ENCODE measurements around the gene RNU1-3. TPM values are rescaled to one million over a fixed set of nuclear protein-coding genes. Genes with fewer than 3 reads are reported as not detected.
A peak's percentile ranks its signal among the peaks of the same experiment; 100 is the strongest.
"Not testable (repeated sequence)": the region's sequence is repeated elsewhere in the genome, so short reads cannot be mapped to it uniquely, and the experiment has no call there.

Gene RNU1-3
- total and polyA plus RNA-seq, 2 donors (not counting 1 experiment from before 2014, with no cell fraction given) = 4,377 TPM; not detected in 1

DNA sequence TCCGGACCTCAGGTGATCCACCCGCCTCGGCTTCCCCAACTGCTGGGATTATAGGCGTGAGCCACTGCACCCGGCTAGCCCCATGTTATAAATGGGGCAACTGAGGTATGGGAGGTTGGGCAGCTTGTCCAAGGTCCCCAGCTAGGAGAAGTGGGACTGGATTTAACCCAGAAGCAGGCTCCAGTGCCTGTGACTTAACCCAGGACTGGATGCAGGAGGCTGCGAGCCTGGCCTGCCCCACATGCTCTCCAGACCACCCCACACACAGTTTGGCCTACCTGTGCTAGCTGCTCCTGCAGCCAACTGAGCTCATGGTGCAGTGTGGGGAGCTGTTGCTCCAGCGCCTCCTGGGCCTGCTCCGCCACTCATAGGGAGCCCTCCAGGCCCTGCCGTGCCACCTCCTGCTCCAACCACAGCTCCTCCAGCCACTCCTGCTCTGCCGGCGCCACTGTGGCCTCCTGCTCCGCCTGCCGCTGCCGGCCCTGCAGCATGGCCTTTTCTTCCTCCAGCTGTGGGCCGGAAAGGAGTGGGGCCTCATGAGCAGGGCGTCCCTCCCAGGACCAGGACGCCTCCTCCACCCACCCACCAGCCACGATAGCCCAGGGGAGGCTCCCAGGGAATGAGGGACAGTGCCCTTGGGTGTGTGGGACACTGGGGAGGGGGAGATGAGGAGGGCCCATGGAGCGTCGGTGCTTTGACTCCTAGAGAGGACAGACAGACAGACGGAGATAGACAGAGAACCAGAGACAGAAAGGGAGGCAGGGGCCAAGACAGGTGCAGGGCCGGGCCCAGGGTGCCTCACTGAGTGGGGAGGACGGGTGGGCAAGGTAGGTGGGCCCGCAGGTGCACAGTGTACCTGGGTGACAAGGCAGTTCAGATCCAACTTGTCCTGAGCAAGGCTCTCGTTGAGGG lies 41.0 kb downstream of the RNU1-3 start:
- peak; percentile 44 for DNase-seq
- ATAC-seq (ENCODE audit: low read depth) = no peak
- H3K4me1 ChIP-seq (ENCODE audit: control insufficient read depth in 2 of 2, insufficient read depth in 2 of 2, low read length in 2 of 2) = no peaks in the 10 kb centered on the region
- intact Hi-C loops (cut with micrococcal nuclease) = no loop called here
- WGBS (ENCODE audit: insufficient coverage) = 95% methylated on average over 24 of the region's 25 CpGs
- Mint-ChIP-seq H3K4me3 (no peak overlapping the region), H3K4me1 (no peaks in the 10 kb centered on the region), H3K27ac (no peak overlapping the region), H3K27me3 (no peaks in the 10 kb centered on the region), H3K9me3 (ENCODE audit: insufficient read depth) (no peaks in the 10 kb centered on the region)
- ChIA-PET CTCF (interaction anchor here (0.8 to 2.2 kb wide), 12 partner anchors 10 to 335 kb away, joined by 3 to 14 read pairs (median 4); no protein-coding TSS in a partner anchor), POLR2A (interaction anchor here (0.5 kb wide), 2 partner anchors 8 to 9 kb away, joined by 3 to 5 read pairs; no protein-coding TSS in a partner anchor)
- H3K36me3 ChIP-seq (replicated peaks in 1 of 2; ENCODE audit: control extremely low read depth in 1 of 2, control insufficient read depth in 1 of 2, extremely low read depth in 1 of 2, insufficient read depth in 2 of 2, low read length in 1 of 2) = peaks cover 0 to 79% of the 10 kb centered on the region in 2 experiments
- peaks cover 6% of the 10 kb centered on the region for H4K20me1 ChIP-seq (ENCODE audit: control insufficient read depth, insufficient read depth, low read length, poor library complexity, severe bottlenecking)
- H3K9me3 ChIP-seq (ENCODE audit: control extremely low read depth in 1 of 3, control insufficient read depth in 2 of 3, insufficient read depth in 1 of 3, low read length in 2 of 3) = no peaks in the 10 kb centered on the region
- H3K27ac ChIP-seq (ENCODE audit: low read length in 2 of 2) = no peak overlapping the region
- no peak overlapping the region for H2AFZ ChIP-seq (ENCODE audit: insufficient read depth, low read depth, low read length, poor library complexity, severe bottlenecking)
- H3K9ac ChIP-seq (ENCODE audit: low read length) = no peak overlapping the region
- H3K4me2 ChIP-seq (replicated peaks; ENCODE audit: low read depth, low read length, poor library complexity, severe bottlenecking) = no peak overlapping the region
- no peaks in the 10 kb centered on the region for H3K27me3 ChIP-seq (replicated peaks in 1 of 4; ENCODE audit: control extremely low read depth in 1 of 4, control insufficient read depth in 3 of 4, insufficient read depth in 4 of 4, low read length in 3 of 4)
- H3K4me3 ChIP-seq (ENCODE audit: control extremely low read depth in 1 of 5, extremely low read depth in 1 of 5, insufficient read depth in 1 of 5, low read depth in 2 of 5, low read length in 4 of 5) = no peak overlapping the region
- no peak for TF ChIP-seq EZH2 (IDR thresholded peaks at IDR 0.05; ENCODE audit: borderline replicate concordance, insufficient read depth, low read depth, low read length, poor library complexity, severe bottlenecking)
- TF ChIP-seq, protein P1, sequence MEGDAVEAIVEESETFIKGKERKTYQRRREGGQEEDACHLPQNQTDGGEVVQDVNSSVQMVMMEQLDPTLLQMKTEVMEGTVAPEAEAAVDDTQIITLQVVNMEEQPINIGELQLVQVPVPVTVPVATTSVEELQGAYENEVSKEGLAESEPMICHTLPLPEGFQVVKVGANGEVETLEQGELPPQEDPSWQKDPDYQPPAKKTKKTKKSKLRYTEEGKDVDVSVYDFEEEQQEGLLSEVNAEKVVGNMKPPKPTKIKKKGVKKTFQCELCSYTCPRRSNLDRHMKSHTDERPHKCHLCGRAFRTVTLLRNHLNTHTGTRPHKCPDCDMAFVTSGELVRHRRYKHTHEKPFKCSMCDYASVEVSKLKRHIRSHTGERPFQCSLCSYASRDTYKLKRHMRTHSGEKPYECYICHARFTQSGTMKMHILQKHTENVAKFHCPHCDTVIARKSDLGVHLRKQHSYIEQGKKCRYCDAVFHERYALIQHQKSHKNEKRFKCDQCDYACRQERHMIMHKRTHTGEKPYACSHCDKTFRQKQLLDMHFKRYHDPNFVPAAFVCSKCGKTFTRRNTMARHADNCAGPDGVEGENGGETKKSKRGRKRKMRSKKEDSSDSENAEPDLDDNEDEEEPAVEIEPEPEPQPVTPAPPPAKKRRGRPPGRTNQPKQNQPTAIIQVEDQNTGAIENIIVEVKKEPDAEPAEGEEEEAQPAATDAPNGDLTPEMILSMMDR (IDR thresholded peaks at IDR 0.05) = no peak
- H3K79me2 ChIP-seq (ENCODE audit: control insufficient read depth, insufficient read depth, low read length) = peaks cover 8% of the 10 kb centered on the region

DNA sequence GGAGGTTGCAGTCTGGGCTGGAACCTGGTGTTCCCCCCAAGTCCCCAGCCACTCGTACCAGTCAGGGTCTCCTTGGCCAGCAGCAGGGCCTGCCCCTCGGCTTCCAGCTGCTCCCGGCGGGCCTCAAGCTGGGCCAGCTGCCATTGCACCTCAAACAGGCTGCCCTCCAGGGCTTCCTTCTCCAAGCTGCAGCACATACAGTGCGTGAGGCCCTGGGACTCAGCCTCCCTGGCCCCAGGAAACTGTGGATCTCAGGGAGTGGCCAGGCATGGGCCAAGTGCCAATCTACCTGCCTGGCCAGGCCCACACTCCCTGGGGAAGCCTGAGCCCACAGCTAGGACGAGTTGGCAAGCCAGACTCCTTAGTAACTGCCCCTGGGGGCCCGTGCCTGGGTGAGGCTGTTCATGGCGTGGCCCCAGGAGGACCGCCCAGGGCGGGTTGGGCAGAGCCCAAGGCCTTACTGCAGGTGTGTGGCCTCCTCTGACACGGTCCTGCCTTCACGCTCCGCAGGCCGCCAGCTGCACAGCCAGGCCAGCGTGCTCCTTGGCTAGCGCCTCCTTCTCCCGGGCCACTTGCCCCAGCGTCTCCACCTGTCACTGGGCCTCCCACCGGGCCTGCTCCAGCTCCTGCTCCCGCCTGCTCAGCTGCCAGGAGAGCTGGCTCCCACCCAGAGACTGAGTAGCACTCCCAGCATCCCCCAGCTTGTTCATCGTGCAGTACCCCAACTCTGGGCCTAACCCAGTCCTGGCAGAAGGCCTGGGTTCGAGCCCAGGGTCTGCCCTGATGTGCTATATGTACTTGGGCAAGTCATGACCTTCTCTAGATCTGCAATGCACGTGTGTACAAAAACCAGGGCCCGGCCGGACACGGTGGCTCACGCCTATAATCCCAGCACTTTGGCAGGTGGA lies 42.7 kb downstream of the RNU1-3 start:
- DNase-seq = peak; percentile 48
- H3K4me2 ChIP-seq (replicated peaks; ENCODE audit: low read depth, low read length, poor library complexity, severe bottlenecking); H3K4me1 ChIP-seq (ENCODE audit: control insufficient read depth in 2 of 2, insufficient read depth in 2 of 2, low read length in 2 of 2); H3K9me3 ChIP-seq (ENCODE audit: control extremely low read depth in 1 of 3, control insufficient read depth in 2 of 3, insufficient read depth in 1 of 3, low read length in 2 of 3); H3K9me3 Mint-ChIP-seq (ENCODE audit: insufficient read depth); H3K27ac Mint-ChIP-seq; H3K27me3 ChIP-seq (replicated peaks in 1 of 4; ENCODE audit: control extremely low read depth in 1 of 4, control insufficient read depth in 3 of 4, insufficient read depth in 4 of 4, low read length in 3 of 4); H3K9ac ChIP-seq (ENCODE audit: low read length); H3K27me3 Mint-ChIP-seq; H3K79me2 ChIP-seq (ENCODE audit: control insufficient read depth, insufficient read depth, low read length); intact Hi-C loops (cut with micrococcal nuclease); H3K4me3 Mint-ChIP-seq; H2AFZ ChIP-seq (ENCODE audit: insufficient read depth, low read depth, low read length, poor library complexity, severe bottlenecking); H4K20me1 ChIP-seq (ENCODE audit: control insufficient read depth, insufficient read depth, low read length, poor library complexity, severe bottlenecking); H3K4me3 ChIP-seq (ENCODE audit: control extremely low read depth in 1 of 5, extremely low read depth in 1 of 5, insufficient read depth in 1 of 5, low read depth in 2 of 5, low read length in 4 of 5); H3K4me1 Mint-ChIP-seq; H3K27ac ChIP-seq (ENCODE audit: low read length in 2 of 2); POLR2A ChIA-PET; ATAC-seq (ENCODE audit: low read depth): not testable (repeated sequence)
- peaks cover 0 to 71% of the 10 kb centered on the region in 2 experiments for H3K36me3 ChIP-seq (replicated peaks in 1 of 2; ENCODE audit: control extremely low read depth in 1 of 2, control insufficient read depth in 1 of 2, extremely low read depth in 1 of 2, insufficient read depth in 2 of 2, low read length in 1 of 2)
- CTCF ChIA-PET = interaction anchor here (0.6 to 2.2 kb wide), 10 partner anchors 9 to 337 kb away, joined by 3 to 14 read pairs (median 3); no protein-coding TSS in a partner anchor
- WGBS (ENCODE audit: insufficient coverage) = 79% methylated on average over 27 of the region's 27 CpGs

DNA sequence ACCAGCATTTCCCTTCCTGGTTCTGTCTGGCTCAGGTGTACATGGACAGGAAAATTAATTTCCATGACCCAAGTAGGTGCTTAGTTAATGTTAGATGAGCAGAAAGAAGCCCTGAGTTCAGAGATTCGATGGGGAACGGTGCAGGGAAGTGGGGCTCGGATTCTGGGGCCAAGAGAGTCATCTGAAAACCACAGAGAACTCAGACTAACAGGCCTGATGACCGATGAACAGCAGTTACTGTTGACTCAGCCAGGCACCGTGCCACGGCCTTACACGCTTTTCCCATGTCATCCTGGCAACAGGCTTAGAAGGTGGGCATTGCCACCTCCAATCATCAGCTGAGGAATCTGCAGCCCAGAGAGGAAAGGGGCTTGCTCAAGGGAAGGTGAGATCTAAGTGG lies 43.4 kb downstream of the RNU1-3 start:
- H3K79me2 ChIP-seq (ENCODE audit: control insufficient read depth, insufficient read depth, low read length); H3K9me3 Mint-ChIP-seq (ENCODE audit: insufficient read depth); H2AFZ ChIP-seq (ENCODE audit: insufficient read depth, low read depth, low read length, poor library complexity, severe bottlenecking); H3K4me2 ChIP-seq (replicated peaks; ENCODE audit: low read depth, low read length, poor library complexity, severe bottlenecking); H3K4me1 ChIP-seq (ENCODE audit: control insufficient read depth in 2 of 2, insufficient read depth in 2 of 2, low read length in 2 of 2); H3K27ac ChIP-seq (ENCODE audit: low read length in 2 of 2); H3K9me3 ChIP-seq (ENCODE audit: control extremely low read depth in 1 of 3, control insufficient read depth in 2 of 3, insufficient read depth in 1 of 3, low read length in 2 of 3); H3K4me3 ChIP-seq (ENCODE audit: control extremely low read depth in 1 of 5, extremely low read depth in 1 of 5, insufficient read depth in 1 of 5, low read depth in 2 of 5, low read length in 4 of 5); intact Hi-C loops (cut with micrococcal nuclease); H3K27me3 ChIP-seq (replicated peaks in 1 of 4; ENCODE audit: control extremely low read depth in 1 of 4, control insufficient read depth in 3 of 4, insufficient read depth in 4 of 4, low read length in 3 of 4); H3K4me1 Mint-ChIP-seq; H3K9ac ChIP-seq (ENCODE audit: low read length); H3K4me3 Mint-ChIP-seq; H3K27me3 Mint-ChIP-seq; ATAC-seq (ENCODE audit: low read depth); H4K20me1 ChIP-seq (ENCODE audit: control insufficient read depth, insufficient read depth, low read length, poor library complexity, severe bottlenecking); H3K27ac Mint-ChIP-seq: not testable (repeated sequence)
- CTCF ChIA-PET = interaction anchor here (1.0 to 3.5 kb wide), 7 partner anchors 8 to 328 kb away, joined by 3 to 72 read pairs (median 12); partner anchors contain the start of gene NBPF1
- POLR2A ChIA-PET = interaction anchor here (1.1 kb wide), 1 partner anchor 10 kb away, joined by 5 read pairs; the partner anchor contains the start of gene NBPF1
- DNase-seq = peak; percentile 31
- H3K36me3 ChIP-seq (replicated peaks in 1 of 2; ENCODE audit: control extremely low read depth in 1 of 2, control insufficient read depth in 1 of 2, extremely low read depth in 1 of 2, insufficient read depth in 2 of 2, low read length in 1 of 2) = peaks cover under 1 to 69% of the 10 kb centered on the region in 2 experiments
- WGBS (ENCODE audit: insufficient coverage) = 93% methylated on average over 7 of the region's 7 CpGs
